BLaER1 treated with 17β-estradiol and CSF1 and Interleukin-3, amounts not matched to agents 10 nM and 100 nM (cell line): ENCODE results near the gene TMEM238L.
"Not testable (repeated sequence)": the region's sequence is repeated elsewhere in the genome, so short reads cannot be mapped to it uniquely, and the experiment has no call there.

Experiments
- H3K27ac ChIP-seq, 11 experiments: shearing (Covaris generic); formaldehyde crosslinking; 2 replicates each; pipeline ENCODE4 v1.8.1; 2022
- H3K27me3 ChIP-seq, 11 experiments: shearing (Covaris generic); formaldehyde crosslinking; 2 replicates each; pipeline ENCODE4 v1.8.1; 2022
- H3K36me3 ChIP-seq, 11 experiments: shearing (Covaris generic); formaldehyde crosslinking; 2 replicates each; pipeline ENCODE4 v1.8.1; 2022
- H3K4me1 ChIP-seq, 10 experiments: shearing (Covaris generic); formaldehyde crosslinking; 2 replicates each; pipeline ENCODE4 v1.8.1; 2022
- H3K4me2 ChIP-seq, 11 experiments: shearing (Covaris generic); formaldehyde crosslinking; 2 replicates each; pipeline ENCODE4 v1.8.1; 2022
- H3K4me3 ChIP-seq, 10 experiments: shearing (Covaris generic); formaldehyde crosslinking; 2 replicates each; pipeline ENCODE4 v1.8.1; 2022
- H3K9ac ChIP-seq, 11 experiments: shearing (Covaris generic); formaldehyde crosslinking; 2 replicates each; pipeline ENCODE4 v1.8.1; 2022
- H3K9me3 ChIP-seq, 11 experiments: shearing (Covaris generic); formaldehyde crosslinking; replicated peaks in 1 of 11; 2 replicates each; pipeline ENCODE4 v1.8.1; 2022
- H4K20me1 ChIP-seq, 11 experiments: shearing (Covaris generic); formaldehyde crosslinking; 2 replicates each; pipeline ENCODE4 v1.8.1; 2022
- Cebpa-rat ChIP-seq, 11 experiments: shearing (Covaris generic); IDR thresholded peaks; 2 replicates each; pipeline ENCODE4 v1.8.1; 2022

The TMEM238L gene

DNA sequence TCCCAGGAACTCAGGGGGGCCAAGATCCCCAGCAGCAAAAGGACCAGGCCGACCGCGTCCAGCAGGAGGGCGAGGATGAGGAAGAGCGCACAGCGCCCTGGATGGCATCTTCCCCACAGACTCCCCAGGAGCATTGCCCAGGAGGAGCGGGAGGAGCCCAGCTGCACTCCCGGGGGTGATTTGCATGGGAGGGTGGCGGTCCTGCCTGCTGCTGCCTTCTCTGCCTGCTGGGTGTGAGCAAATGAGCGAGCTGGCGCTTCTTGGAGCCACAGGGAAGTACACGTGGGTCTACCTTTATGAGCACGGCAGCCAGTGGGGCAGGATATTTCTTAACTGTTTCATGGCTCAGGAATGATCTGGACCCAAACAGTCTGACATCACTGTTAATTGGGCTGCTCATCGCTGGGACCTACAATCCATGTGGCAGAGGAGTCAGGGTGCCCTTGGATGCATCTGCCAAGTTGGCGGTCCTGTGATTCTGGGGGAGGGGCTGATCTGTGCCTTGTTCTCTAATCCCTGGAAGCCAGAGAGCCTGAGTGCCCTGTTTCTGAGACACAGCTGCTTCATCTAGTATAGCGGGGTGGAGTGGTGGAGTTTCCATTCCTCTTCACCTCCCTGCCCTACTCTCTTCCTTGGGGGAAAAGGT, at the start of gene TMEM238L:
Gene TMEM238L, minus strand, starts transcription at position 270 of the 646 bp plus-strand sequence. Its CDS starts 136 bp downstream, at position 134.
- H3K27me3 ChIP-seq: no peaks in the 10 kb centered on the region
- no peak for TF ChIP-seq Cebpa-rat (IDR thresholded peaks at IDR 0.05)
- H3K4me2 ChIP-seq: peak within 1 kb of the TSS in 5 of 11 experiments; percentile 7 to 29 (median 23); a peak in 4 of 22 replicates

GRCh38 chr17:10846636-10847035, 42.7 kb upstream of the TMEM238L start:
- H3K36me3 ChIP-seq, H3K9ac ChIP-seq: not testable (repeated sequence)

More for the DNA sequence above, at the start of gene TMEM238L:
- Histone ChIP-seq H3K4me3 (no peak within 1 kb of the TSS), H3K27ac (no peak within 1 kb of the TSS), H3K9ac (no peak within 1 kb of the TSS), H3K4me1 (peaks cover 0 to 18% (median 8%) of the 10 kb centered on the region in 10 experiments; a peak in 14 of 20 replicates), H3K9me3 (no peaks in the 10 kb centered on the region), H3K36me3 (no peaks in the 10 kb centered on the region), H4K20me1 (no peaks in the 10 kb centered on the region)

DNA sequence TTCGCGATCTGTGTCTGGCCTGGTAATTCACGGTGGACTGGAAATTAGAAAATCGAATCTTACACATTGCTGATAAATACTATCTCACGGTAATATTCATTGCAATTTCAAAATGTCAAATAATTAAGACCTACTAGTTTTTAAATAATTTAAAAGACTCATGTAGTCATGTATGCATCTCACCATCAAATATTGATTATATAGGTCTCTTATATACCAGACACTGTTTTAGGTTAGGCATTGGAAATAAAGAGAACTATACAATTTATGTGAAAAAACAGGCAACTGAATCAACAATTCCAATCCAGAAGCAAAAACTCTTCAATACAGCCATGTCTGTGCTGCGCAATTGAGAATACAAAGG, 41.5 kb upstream of the TMEM238L start:
- Histone ChIP-seq H4K20me1 (no peaks in the 10 kb centered on the region), H3K27me3 (no peaks in the 10 kb centered on the region), H3K27ac (no peak overlapping the region), H3K36me3 (no peaks in the 10 kb centered on the region), H3K4me2 (peak overlapping the region; percentile 83 to 93 (median 87); a peak in 14 of 22 replicates), H3K4me3 (peak overlapping the region; percentile 57 to 75 (median 66); a peak in 17 of 20 replicates), H3K4me1 (peaks cover 0 to 16% (median 6%) of the 10 kb centered on the region in 10 experiments; a peak in 11 of 20 replicates), H3K9ac (peak overlapping the region in 4 of 11 experiments; percentile 65 to 72 (median 68); a peak in 7 of 22 replicates), H3K9me3 (no peaks in the 10 kb centered on the region)
- TF ChIP-seq Cebpa-rat (IDR thresholded peaks at IDR 0.05): no peak

More at GRCh38 chr17:10846636-10847035, 42.7 kb upstream of the TMEM238L start:
- not testable (repeated sequence) for H3K9me3 ChIP-seq, H3K4me2 ChIP-seq, H4K20me1 ChIP-seq, H3K27ac ChIP-seq, H3K4me3 ChIP-seq, H3K27me3 ChIP-seq
- peaks cover 0 to 16% (median 12%) of the 10 kb centered on the region in 10 experiments; a peak in 13 of 20 replicates for H3K4me1 ChIP-seq

GRCh38 chr17:10844621-10845387, 40.9 kb upstream of the TMEM238L start:
- Histone ChIP-seq H3K9ac (peak overlapping the region; percentile 37 to 72 (median 67); a peak in 21 of 22 replicates), H3K9me3 (no peaks in the 10 kb centered on the region), H3K4me3 (peak overlapping the region; percentile 57 to 75 (median 66)), H3K27ac (peak overlapping the region in 4 of 11 experiments; percentile 4 to 54 (median 31); a peak in 4 of 22 replicates), H3K36me3 (no peaks in the 10 kb centered on the region), H3K4me1 (peaks cover 0 to 16% (median 6%) of the 10 kb centered on the region in 10 experiments; a peak in 11 of 20 replicates), H3K27me3 (no peaks in the 10 kb centered on the region), H4K20me1 (no peaks in the 10 kb centered on the region), H3K4me2 (peak overlapping the region; percentile 83 to 93 (median 87))
- no peak for TF ChIP-seq Cebpa-rat (IDR thresholded peaks at IDR 0.05)

DNA sequence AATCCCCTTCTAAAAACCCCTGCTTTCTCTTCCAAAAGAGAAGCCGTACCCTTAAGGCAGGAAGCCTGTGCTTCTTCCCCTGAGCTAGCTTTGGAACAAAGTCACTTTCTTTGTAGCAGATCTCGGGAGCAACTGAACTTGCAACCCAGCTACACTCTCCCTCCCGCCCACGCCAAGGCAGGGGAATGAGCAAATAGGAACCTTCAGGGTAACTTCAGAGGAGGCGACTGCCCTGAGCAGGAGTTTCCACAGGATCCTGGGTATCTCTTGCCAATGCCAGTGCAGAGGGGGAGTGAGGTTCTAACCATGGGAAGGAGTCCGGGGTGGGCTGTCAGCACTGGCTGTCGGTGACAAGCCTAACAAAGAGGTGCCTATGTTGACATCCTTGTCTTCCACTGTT, 39.9 kb upstream of the TMEM238L start:
- Histone ChIP-seq H3K27ac (no peak overlapping the region), H3K9me3 (no peaks in the 10 kb centered on the region), H3K4me1 (peaks cover 0 to 16% (median 6%) of the 10 kb centered on the region in 10 experiments; a peak in 11 of 20 replicates), H3K4me3 (no peak overlapping the region), H3K9ac (no peak overlapping the region), H3K36me3 (no peaks in the 10 kb centered on the region), H3K27me3 (no peaks in the 10 kb centered on the region), H3K4me2 (peak overlapping the region in 3 of 11 experiments; percentile 11 to 92 (median 84); a peak in 2 of 22 replicates), H4K20me1 (no peaks in the 10 kb centered on the region)
- TF ChIP-seq Cebpa-rat (IDR thresholded peaks at IDR 0.05): no peak

DNA sequence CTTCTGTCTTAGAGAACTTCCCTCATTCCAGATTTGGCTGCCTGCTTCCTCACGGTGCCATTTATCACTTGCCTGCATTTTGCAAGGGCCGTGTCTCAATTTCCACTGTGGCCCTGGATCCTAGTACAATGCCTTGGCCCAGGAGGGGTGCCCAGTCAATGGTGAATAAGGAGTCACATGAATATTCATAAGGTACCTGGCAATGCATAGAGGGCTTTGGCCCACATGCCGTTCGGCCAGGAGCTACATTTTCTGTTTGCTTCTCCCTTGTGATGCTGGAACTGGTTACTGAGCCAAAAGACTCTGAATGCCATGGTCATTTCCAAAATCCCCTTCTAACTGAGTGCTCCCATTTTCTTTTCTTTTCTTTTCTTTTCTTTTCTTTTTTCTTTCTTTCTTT, 38.8 kb upstream of the TMEM238L start:
- no peak overlapping the region for H3K4me2 ChIP-seq
- H4K20me1 ChIP-seq: no peaks in the 10 kb centered on the region
- H3K9me3 ChIP-seq: no peaks in the 10 kb centered on the region
- H3K4me3 ChIP-seq: no peak overlapping the region
- peaks cover 0 to 16% (median 6%) of the 10 kb centered on the region in 10 experiments; a peak in 11 of 20 replicates for H3K4me1 ChIP-seq
- H3K27me3 ChIP-seq: no peaks in the 10 kb centered on the region
- H3K27ac ChIP-seq: no peak overlapping the region
- no peak overlapping the region for H3K9ac ChIP-seq
- TF ChIP-seq Cebpa-rat (IDR thresholded peaks at IDR 0.05): no peak
- H3K36me3 ChIP-seq: no peaks in the 10 kb centered on the region

- H3K4me1 ChIP-seq: peaks cover 0 to 1% (median 0%) of the 10 kb centered on the region in 10 experiments; a peak in 1 of 20 replicates
- H3K9me3 ChIP-seq: no peaks in the 10 kb centered on the region
- no peak overlapping the region for H3K4me3 ChIP-seq
- H3K36me3 ChIP-seq: no peaks in the 10 kb centered on the region
- no peaks in the 10 kb centered on the region for H3K27me3 ChIP-seq
- no peak overlapping the region for H3K9ac ChIP-seq
- no peaks in the 10 kb centered on the region for H4K20me1 ChIP-seq
- TF ChIP-seq Cebpa-rat (IDR thresholded peaks at IDR 0.05): no peak
- no peak overlapping the region for H3K4me2 ChIP-seq
- H3K27ac ChIP-seq: no peak overlapping the region
Observed at GRCh38 chr17:10838682-10839081, 34.8 kb upstream of the TMEM238L start.

GRCh38 chr17:10837921-10838320, 34.0 kb upstream of the TMEM238L start, which contains the start of gene PIRT:
Gene PIRT (minus strand): TSS chr17:10838087. CDS start chr17:10825645, 12,442 bp downstream.
- H3K4me3 ChIP-seq: no peak within 1 kb of the TSS
- no peaks in the 10 kb centered on the region for H4K20me1 ChIP-seq
- H3K9me3 ChIP-seq: no peaks in the 10 kb centered on the region
- no peak within 1 kb of the TSS for H3K4me2 ChIP-seq
- H3K27me3 ChIP-seq: no peaks in the 10 kb centered on the region
- no peak for TF ChIP-seq Cebpa-rat (IDR thresholded peaks at IDR 0.05)
- no peak within 1 kb of the TSS for H3K9ac ChIP-seq
- H3K36me3 ChIP-seq: no peaks in the 10 kb centered on the region
- no peak within 1 kb of the TSS for H3K27ac ChIP-seq
- H3K4me1 ChIP-seq: no peaks in the 10 kb centered on the region

DNA sequence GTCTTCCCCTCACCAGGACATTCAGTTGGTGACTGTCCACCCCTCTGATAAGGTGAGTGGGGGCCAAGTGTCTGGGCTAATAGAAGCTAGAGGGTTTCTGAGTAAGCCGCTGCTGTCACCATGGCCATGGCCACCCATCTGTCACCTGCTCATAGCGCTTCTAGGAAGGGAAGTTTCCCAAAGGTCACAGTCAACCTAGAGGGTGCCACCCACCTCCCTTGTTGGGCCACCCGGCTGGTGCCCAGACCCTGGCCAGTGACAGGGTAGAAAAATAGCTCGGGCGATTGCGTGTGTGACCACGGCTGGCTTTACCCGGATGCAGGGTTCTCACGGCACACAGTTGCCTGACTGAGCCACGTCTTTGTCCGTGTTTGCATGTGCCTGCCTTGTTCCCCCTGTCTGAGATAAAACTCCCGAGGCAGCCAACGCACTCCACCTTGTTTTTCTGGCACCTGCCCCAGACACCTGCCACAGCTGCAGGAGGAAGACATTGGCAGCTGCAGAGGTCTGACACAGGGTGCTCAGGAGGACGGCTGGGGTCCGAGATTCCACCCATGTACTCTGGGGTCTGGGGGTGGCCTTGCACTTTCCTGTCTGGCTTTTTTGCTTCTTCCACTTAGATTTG, 33.2 kb upstream of the TMEM238L start:
- Histone ChIP-seq H3K4me3 (no peak overlapping the region), H3K36me3 (no peaks in the 10 kb centered on the region), H4K20me1 (no peaks in the 10 kb centered on the region), H3K4me2 (no peak overlapping the region), H3K9ac (no peak overlapping the region), H3K4me1 (no peaks in the 10 kb centered on the region), H3K9me3 (no peaks in the 10 kb centered on the region), H3K27ac (no peak overlapping the region), H3K27me3 (no peaks in the 10 kb centered on the region)
- no peak for TF ChIP-seq Cebpa-rat (IDR thresholded peaks at IDR 0.05)
